GM12878 (cell line): ENCODE data around the gene HRH3. TPM values are rescaled to one million over a fixed set of nuclear protein-coding genes. Genes with fewer than 3 reads are reported as not detected.

Experiments
- ATAC-seq: fragments of 200-7000 bp; cut with Tn5 transposase; 3 replicates; pipeline ENCODE4 v1.9.1; 2020; ENCODE audit warnings: mild to moderate bottlenecking, moderate library complexity
- BruUV-seq: library from RNA; stranded (reverse); fragments of 400-500 nt; replicated peaks from 2 replicates; lab custom pipeline; 2021; lab: Mats Ljungman, UMichigan
- CTCF ChIA-PET: fragments of 300-600 bp; sonication (Branson Sonifier 250); formaldehyde crosslinking; extraction: SDS; loops from one replicate; lab custom pipeline; 2021; ENCODE audit warnings: inconsistent platforms; lab: Yijun Ruan, JAX
- POLR2A ChIA-PET: fragments of 350-600 bp; formaldehyde crosslinking; extraction: SDS; loops from one replicate; lab custom pipeline; 2021; ENCODE audit warnings: inconsistent platforms; lab: Charles Lee
- RAD21 ChIA-PET: fragments of 300-600 bp; sonication (Branson Sonifier 250); formaldehyde crosslinking; loops from one replicate; lab custom pipeline; 2023; ENCODE audit warnings: antibody characterized with exemption; ENCODE audit not compliant: unreplicated experiment; lab: Charles Lee
- SMC1A ChIA-PET: fragments of 300-600 bp; sonication (Branson Sonifier 250); formaldehyde crosslinking; loops from one replicate; lab custom pipeline; 2023; ENCODE audit not compliant: unreplicated experiment, uncharacterized antibody; lab: Charles Lee
- DNase-seq: peaks from one replicate; pipeline ENCODE4 v3.0.0-alpha.2; 2011; ENCODE audit warnings: low read depth, low spot score
- FAIRE-seq: peaks from 3 replicates; lab custom pipeline; 2011; peaks lifted over from hg19 to GRCh38; lab: Jason Lieb, UNC
- H2AFZ ChIP-seq: 2 replicates; pipeline ENCODE4 v1.6.0; 2011; ENCODE audit warnings: low read depth, low read length, control low read depth; ENCODE audit not compliant: control insufficient read depth
- H3K27ac ChIP-seq: 2 replicates; pipeline ENCODE4 v1.5.1; 2011; ENCODE audit warnings: control low read depth; ENCODE audit not compliant: control insufficient read depth, insufficient read depth
- H3K27me3 ChIP-seq, 2 experiments: replicated peaks in 1 of 2; 2 replicates each; pipeline versions ENCODE4 v1.6.0 to v1.6.1; 2011; ENCODE audit warnings: low read length in 1 of 2; ENCODE audit not compliant: control insufficient read depth in 2 of 2, insufficient read depth in 2 of 2
- H3K36me3 ChIP-seq, 2 experiments: 2 replicates each; pipeline ENCODE4 v1.5.1; 2011; ENCODE audit warnings: low read length in 1 of 2; ENCODE audit not compliant: control insufficient read depth in 2 of 2, insufficient read depth in 2 of 2
- H3K4me1 ChIP-seq: 2 replicates; pipeline ENCODE4 v1.6.1; 2011; ENCODE audit warnings: mild to moderate bottlenecking, low read length, moderate library complexity, mixed read lengths; ENCODE audit not compliant: control insufficient read depth, insufficient read depth
- H3K4me2 ChIP-seq: 2 replicates; pipeline ENCODE4 v1.6.0; 2011; ENCODE audit warnings: control low read depth; ENCODE audit not compliant: control insufficient read depth, insufficient read depth
- H3K4me3 ChIP-seq: fragments of 200-600 bp; sonication (generic); 2 replicates; pipeline ENCODE4 v1.5.1; 2016
- H3K79me2 ChIP-seq: 2 replicates; pipeline ENCODE4 v1.6.0; 2011; ENCODE audit warnings: low read length; ENCODE audit not compliant: control insufficient read depth, insufficient read depth
- H3K9ac ChIP-seq: 2 replicates; pipeline ENCODE4 v1.8.0; 2011; ENCODE audit warnings: low read length, control low read depth, mixed read lengths; ENCODE audit not compliant: control insufficient read depth, insufficient read depth
- H3K9me3 ChIP-seq: replicated peaks from 3 replicates; pipeline ENCODE4 v1.5.1; 2011; ENCODE audit warnings: mild to moderate bottlenecking, low read length; ENCODE audit not compliant: control insufficient read depth, insufficient read depth
- H4K20me1 ChIP-seq: 2 replicates; pipeline ENCODE4 v1.6.0; 2011; ENCODE audit not compliant: control insufficient read depth, insufficient read depth
- DPF2 ChIP-seq: fragments of 450-650 bp; IDR thresholded peaks from 2 replicates; pipeline ENCODE4 v1.6.1; 2017; ENCODE audit warnings: mild to moderate bottlenecking
- EZH2 ChIP-seq: IDR thresholded peaks from 2 replicates; pipeline ENCODE4 v1.6.1; 2012; ENCODE audit warnings: low read depth, mild to moderate bottlenecking, control low read depth, inconsistent platforms, low read length, borderline replicate concordance; ENCODE audit not compliant: control insufficient read depth
- GABPA ChIP-seq: IDR thresholded peaks from 2 replicates; pipeline ENCODE4 v1.6.1; 2014; ENCODE audit warnings: antibody characterized with exemption, low read depth, mild to moderate bottlenecking, inconsistent platforms
- GATAD2B ChIP-seq: fragments of 450-650 bp; conservative IDR thresholded peaks from 2 replicates; pipeline ENCODE4 v1.6.1; 2017; ENCODE audit warnings: low read depth, mild to moderate bottlenecking, moderate library complexity
- IKZF1 ChIP-seq: fragments of 450-650 bp; conservative IDR thresholded peaks from 2 replicates; pipeline ENCODE4 v1.6.1; 2017; ENCODE audit warnings: antibody characterized with exemption, mild to moderate bottlenecking
- NFYB ChIP-seq: IDR thresholded peaks from 2 replicates; pipeline ENCODE4 v1.6.1; 2011; ENCODE audit warnings: low read depth, mild to moderate bottlenecking, low read length, improper control_type of control experiment, moderate library complexity; ENCODE audit not compliant: insufficient read depth
- PAX5 ChIP-seq: IDR thresholded peaks from 2 replicates; pipeline ENCODE4 v1.6.1; 2011; ENCODE audit warnings: low read depth, low read length, borderline replicate concordance
- POLR2AphosphoS2 ChIP-seq: IDR thresholded peaks from 2 replicates; pipeline ENCODE4 v1.6.1; 2011; ENCODE audit warnings: low read depth, mild to moderate bottlenecking, low read length, improper control_type of control experiment, moderate library complexity
- RB1 ChIP-seq: fragments of 450-650 bp; formaldehyde crosslinking; IDR thresholded peaks from 2 replicates; pipeline ENCODE4 v1.6.1; 2017; ENCODE audit warnings: mild to moderate bottlenecking, borderline replicate concordance
- ZSCAN29 ChIP-seq: fragments of 450-650 bp; IDR thresholded peaks from 2 replicates; pipeline ENCODE4 v1.6.1; 2017; ENCODE audit warnings: mild to moderate bottlenecking, moderate library complexity
- WGBS: methylation state at CpG from one replicate; pipeline ENCODE4 v1.1.6; 2016; ENCODE audit warnings: low lambda C conversion rate; ENCODE audit not compliant: insufficient replicate concordance, insufficient coverage; ENCODE audit errors: missing lambda C conversion rate; 5-methylcytosine and 5-hydroxymethylcytosine counted together
- in situ Hi-C: fragments of 300-500 bp; cut with MboI; formaldehyde crosslinking; loops from 9 replicates; pipeline ENCODE4 v1.14.3; 2018; ENCODE audit warnings: mixed read lengths
- intact Hi-C: fragments of 100-400 bp; cut with micrococcal nuclease; formaldehyde crosslinking; loops from one replicate; pipeline ENCODE4 v1.14.2; 2022; ENCODE audit not compliant: unreplicated experiment
- polyA plus RNA-seq, 11 experiments: library from polyadenylated mRNA; depleted of rRNA in 4 of 11; unstranded in 6 of 11; stranded (reverse) in 5 of 11; fragments of >200 nt; fragmentation: Nextera tagmentation in 4 of 11; fragmentation: Illumina TruSeq in 1 of 11; extraction: Ambion mirVana in 4 of 11; extraction: Trizol in 1 of 11; gene quantifications; 1 replicate in 1 of 11; 2 replicates in 10 of 11; pipeline versions ENCODE4 v1.2.1 to v1.2.3, GENCODE V29; 2011 to 2016; ENCODE audit warnings: inconsistent platforms in 2 of 11, missing spikeins in 2 of 11, low read depth in 1 of 11
- total RNA-seq, 4 experiments: library from RNA; depleted of rRNA in 3 of 4; stranded (reverse); fragments of >200 nt in 3 of 4; fragmentation: Illumina TruSeq in 1 of 4; extraction: Trizol in 1 of 4; gene quantifications; 2 replicates each; pipeline versions ENCODE4 v1.2.1 to v1.2.3, GENCODE V29; 2013 to 2021
- TF ChIP-seq, protein P1 (sequence below): fragments of 450-650 bp; IDR thresholded peaks from 2 replicates; pipeline ENCODE4 v1.6.1; 2017; ENCODE audit warnings: mild to moderate bottlenecking
- TF ChIP-seq, protein P2 (sequence below): IDR thresholded peaks from 2 replicates; pipeline ENCODE4 v1.6.1; 2011; ENCODE audit warnings: mild to moderate bottlenecking, low read depth, low read length, moderate library complexity; ENCODE audit not compliant: insufficient replicate concordance
- TF ChIP-seq, protein P3 (sequence below): fragments of 450-650 bp; formaldehyde crosslinking; IDR thresholded peaks from 2 replicates; pipeline ENCODE4 v1.4.0; 2020; ENCODE audit warnings: mild to moderate bottlenecking, moderate library complexity
- TF ChIP-seq, protein P4 (sequence below), 3 experiments: IDR thresholded peaks in 2 of 3; conservative IDR thresholded peaks in 1 of 3; 2 replicates each; pipeline ENCODE4 v1.5.1; 2011; ENCODE audit warnings: low read depth in 3 of 3, low read length in 3 of 3, mild to moderate bottlenecking in 3 of 3, control low read depth in 2 of 3, moderate library complexity in 2 of 3, inconsistent platforms in 1 of 3, mixed read lengths in 1 of 3; ENCODE audit not compliant: control insufficient read depth in 2 of 3, insufficient read depth in 1 of 3; ENCODE audit errors: extremely low read depth in 1 of 3

HRH3 gene
- total and polyA plus RNA-seq, 10 of the 15 experiments (the other 5 are each of a cell fraction or from before 2014, with no cell fraction given) = not detected

DNA sequence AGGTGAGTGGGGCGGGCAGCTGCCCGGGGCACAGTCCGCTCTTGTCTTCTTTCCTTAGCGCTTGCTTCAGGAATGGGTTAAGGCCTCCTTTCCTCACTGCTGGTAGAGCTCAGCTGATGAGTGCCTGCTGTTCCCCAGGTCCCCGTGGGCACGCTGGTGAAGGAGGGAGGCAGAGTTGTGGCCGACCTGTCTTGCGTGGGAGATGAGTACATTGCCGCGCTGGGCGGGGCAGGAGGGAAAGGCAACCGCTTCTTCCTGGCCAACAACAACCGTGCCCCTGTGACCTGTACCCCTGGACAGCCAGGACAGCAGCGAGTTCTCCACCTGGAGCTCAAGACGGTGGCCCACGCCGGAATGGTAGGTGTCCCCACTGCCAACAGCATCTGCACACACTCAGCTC, 21.6 kb downstream of the HRH3 start:
- H3K9ac ChIP-seq = no peak overlapping the region
- no peaks in the 10 kb centered on the region for H3K9me3 ChIP-seq
- no peak overlapping the region for H3K27ac ChIP-seq
- no peak overlapping the region for H3K4me3 ChIP-seq
- no peaks in the 10 kb centered on the region for H3K79me2 ChIP-seq
- H3K36me3 ChIP-seq = peaks cover 16 to 27% of the 10 kb centered on the region in 2 experiments; a peak in 3 of 4 replicates
- ATAC-seq (no peak), FAIRE-seq (no peak), DNase-seq (no peak)
- no TSS peak for BruUV-seq
- no peak overlapping the region for H2AFZ ChIP-seq
- ChIA-PET POLR2A (no interaction called here), RAD21 (no interaction called here), CTCF (no interaction called here), SMC1A (no interaction called here)
- peaks cover 22% of the 10 kb centered on the region for H3K4me1 ChIP-seq
- no peaks in the 10 kb centered on the region for H3K27me3 ChIP-seq
- H3K4me2 ChIP-seq = no peak overlapping the region
- H4K20me1 ChIP-seq = no peaks in the 10 kb centered on the region
- in situ Hi-C loops = no loop called here
- intact Hi-C loops = no loop called here
- WGBS = 98% methylated on average over 17 of the region's 17 CpGs
- no peak for TF ChIP-seq GATAD2B
- TF ChIP-seq NFYB = no peak
- no peak for TF ChIP-seq PAX5
- no peak for TF ChIP-seq EZH2
- no peak for TF ChIP-seq ZSCAN29
- TF ChIP-seq DPF2 = no peak
- TF ChIP-seq, protein P1, sequence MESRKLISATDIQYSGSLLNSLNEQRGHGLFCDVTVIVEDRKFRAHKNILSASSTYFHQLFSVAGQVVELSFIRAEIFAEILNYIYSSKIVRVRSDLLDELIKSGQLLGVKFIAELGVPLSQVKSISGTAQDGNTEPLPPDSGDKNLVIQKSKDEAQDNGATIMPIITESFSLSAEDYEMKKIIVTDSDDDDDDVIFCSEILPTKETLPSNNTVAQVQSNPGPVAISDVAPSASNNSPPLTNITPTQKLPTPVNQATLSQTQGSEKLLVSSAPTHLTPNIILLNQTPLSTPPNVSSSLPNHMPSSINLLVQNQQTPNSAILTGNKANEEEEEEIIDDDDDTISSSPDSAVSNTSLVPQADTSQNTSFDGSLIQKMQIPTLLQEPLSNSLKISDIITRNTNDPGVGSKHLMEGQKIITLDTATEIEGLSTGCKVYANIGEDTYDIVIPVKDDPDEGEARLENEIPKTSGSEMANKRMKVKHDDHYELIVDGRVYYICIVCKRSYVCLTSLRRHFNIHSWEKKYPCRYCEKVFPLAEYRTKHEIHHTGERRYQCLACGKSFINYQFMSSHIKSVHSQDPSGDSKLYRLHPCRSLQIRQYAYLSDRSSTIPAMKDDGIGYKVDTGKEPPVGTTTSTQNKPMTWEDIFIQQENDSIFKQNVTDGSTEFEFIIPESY = no peak
- no peak for TF ChIP-seq GABPA
- no peak for TF ChIP-seq POLR2AphosphoS2
- TF ChIP-seq IKZF1 = no peak
- TF ChIP-seq, protein P2, sequence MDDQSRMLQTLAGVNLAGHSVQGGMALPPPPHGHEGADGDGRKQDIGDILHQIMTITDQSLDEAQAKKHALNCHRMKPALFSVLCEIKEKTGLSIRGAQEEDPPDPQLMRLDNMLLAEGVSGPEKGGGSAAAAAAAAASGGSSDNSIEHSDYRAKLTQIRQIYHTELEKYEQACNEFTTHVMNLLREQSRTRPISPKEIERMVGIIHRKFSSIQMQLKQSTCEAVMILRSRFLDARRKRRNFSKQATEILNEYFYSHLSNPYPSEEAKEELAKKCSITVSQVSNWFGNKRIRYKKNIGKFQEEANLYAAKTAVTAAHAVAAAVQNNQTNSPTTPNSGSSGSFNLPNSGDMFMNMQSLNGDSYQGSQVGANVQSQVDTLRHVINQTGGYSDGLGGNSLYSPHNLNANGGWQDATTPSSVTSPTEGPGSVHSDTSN = no peak
- TF ChIP-seq, protein P3, sequence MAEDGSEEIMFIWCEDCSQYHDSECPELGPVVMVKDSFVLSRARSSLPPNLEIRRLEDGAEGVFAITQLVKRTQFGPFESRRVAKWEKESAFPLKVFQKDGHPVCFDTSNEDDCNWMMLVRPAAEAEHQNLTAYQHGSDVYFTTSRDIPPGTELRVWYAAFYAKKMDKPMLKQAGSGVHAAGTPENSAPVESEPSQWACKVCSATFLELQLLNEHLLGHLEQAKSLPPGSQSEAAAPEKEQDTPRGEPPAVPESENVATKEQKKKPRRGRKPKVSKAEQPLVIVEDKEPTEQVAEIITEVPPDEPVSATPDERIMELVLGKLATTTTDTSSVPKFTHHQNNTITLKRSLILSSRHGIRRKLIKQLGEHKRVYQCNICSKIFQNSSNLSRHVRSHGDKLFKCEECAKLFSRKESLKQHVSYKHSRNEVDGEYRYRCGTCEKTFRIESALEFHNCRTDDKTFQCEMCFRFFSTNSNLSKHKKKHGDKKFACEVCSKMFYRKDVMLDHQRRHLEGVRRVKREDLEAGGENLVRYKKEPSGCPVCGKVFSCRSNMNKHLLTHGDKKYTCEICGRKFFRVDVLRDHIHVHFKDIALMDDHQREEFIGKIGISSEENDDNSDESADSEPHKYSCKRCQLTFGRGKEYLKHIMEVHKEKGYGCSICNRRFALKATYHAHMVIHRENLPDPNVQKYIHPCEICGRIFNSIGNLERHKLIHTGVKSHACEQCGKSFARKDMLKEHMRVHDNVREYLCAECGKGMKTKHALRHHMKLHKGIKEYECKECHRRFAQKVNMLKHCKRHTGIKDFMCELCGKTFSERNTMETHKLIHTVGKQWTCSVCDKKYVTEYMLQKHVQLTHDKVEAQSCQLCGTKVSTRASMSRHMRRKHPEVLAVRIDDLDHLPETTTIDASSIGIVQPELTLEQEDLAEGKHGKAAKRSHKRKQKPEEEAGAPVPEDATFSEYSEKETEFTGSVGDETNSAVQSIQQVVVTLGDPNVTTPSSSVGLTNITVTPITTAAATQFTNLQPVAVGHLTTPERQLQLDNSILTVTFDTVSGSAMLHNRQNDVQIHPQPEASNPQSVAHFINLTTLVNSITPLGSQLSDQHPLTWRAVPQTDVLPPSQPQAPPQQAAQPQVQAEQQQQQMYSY = no peak
- TF ChIP-seq RB1 = no peak
- TF ChIP-seq, protein P4, sequence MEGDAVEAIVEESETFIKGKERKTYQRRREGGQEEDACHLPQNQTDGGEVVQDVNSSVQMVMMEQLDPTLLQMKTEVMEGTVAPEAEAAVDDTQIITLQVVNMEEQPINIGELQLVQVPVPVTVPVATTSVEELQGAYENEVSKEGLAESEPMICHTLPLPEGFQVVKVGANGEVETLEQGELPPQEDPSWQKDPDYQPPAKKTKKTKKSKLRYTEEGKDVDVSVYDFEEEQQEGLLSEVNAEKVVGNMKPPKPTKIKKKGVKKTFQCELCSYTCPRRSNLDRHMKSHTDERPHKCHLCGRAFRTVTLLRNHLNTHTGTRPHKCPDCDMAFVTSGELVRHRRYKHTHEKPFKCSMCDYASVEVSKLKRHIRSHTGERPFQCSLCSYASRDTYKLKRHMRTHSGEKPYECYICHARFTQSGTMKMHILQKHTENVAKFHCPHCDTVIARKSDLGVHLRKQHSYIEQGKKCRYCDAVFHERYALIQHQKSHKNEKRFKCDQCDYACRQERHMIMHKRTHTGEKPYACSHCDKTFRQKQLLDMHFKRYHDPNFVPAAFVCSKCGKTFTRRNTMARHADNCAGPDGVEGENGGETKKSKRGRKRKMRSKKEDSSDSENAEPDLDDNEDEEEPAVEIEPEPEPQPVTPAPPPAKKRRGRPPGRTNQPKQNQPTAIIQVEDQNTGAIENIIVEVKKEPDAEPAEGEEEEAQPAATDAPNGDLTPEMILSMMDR (IDR thresholded peaks at IDR 0.05 in 2 of 3, conservative IDR thresholded peaks at IDR 0.05 in 1 of 3; ENCODE audit: control insufficient read depth in 2 of 3, extremely low read depth in 1 of 3, insufficient read depth in 1 of 3, low read depth in 3 of 3, low read length in 3 of 3) = no peak
